Measurements from ENCODE around the gene KIAA0513. TPM values are rescaled to one million over a fixed set of nuclear protein-coding genes. Genes with fewer than 3 reads are reported as not detected.

KIAA0513 gene
- total and polyA plus RNA-seq, 2 donors (not counting 3 experiments of a cell fraction or from before 2014, with no cell fraction given) = 1.8 to 4.3 TPM

DNA sequence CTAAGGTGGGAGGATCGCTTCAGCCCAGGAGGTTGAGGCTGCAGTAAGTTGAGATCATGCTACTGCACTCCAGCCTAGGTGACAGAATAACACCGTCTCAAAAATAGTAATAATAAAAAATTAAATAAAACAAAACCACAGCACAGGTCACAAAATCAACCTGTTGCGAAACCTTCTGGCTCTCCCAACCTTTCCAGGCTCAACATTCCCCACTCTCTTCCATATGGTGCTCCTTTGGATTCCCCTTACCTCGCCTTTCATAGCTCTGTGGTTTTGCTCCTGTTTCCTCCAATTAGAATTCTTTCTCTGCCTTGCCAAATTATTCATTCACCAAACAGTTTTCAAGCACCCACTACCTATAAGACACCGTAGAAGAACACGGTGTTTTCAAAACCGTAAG, 21.0 kb upstream of the KIAA0513 start:
- Histone ChIP-seq H3K9ac (replicated peaks; ENCODE audit: extremely low read depth, insufficient read depth, low read length) (no peak overlapping the region), H3K36me3 (ENCODE audit: control insufficient read depth in 2 of 2, extremely low read depth in 1 of 2, insufficient read depth in 2 of 2, low read length in 2 of 2) (no peaks in the 10 kb centered on the region), H3K27ac (ENCODE audit: insufficient read depth, low read depth, low read length) (no peak overlapping the region), H4K20me1 (replicated peaks; ENCODE audit: control insufficient read depth, extremely low read depth, insufficient read depth, low read length) (no peaks in the 10 kb centered on the region), H3K9me3 (replicated peaks; ENCODE audit: control insufficient read depth, insufficient read depth, low read length) (no peaks in the 10 kb centered on the region), H3K4me2 (ENCODE audit: insufficient read depth, low read length) (no peak overlapping the region), H3K4me1 (ENCODE audit: control insufficient read depth, extremely low read depth, insufficient read depth, low read length) (peaks cover 10% of the 10 kb centered on the region), H3K9me1 (replicated peaks; ENCODE audit: control insufficient read depth, extremely low read depth, insufficient read depth, low read length) (no peaks in the 10 kb centered on the region), H2AFZ (ENCODE audit: low read depth, low read length) (no peak overlapping the region), H3K27me3 (ENCODE audit: control insufficient read depth in 2 of 2, insufficient read depth in 2 of 2, low read length in 2 of 2) (no peaks in the 10 kb centered on the region), H3K79me2 (ENCODE audit: control insufficient read depth, insufficient read depth, low read length) (peaks cover 77% of the 10 kb centered on the region), H3K4me3 (replicated peaks in 1 of 3; ENCODE audit: insufficient read depth in 1 of 3, low read depth in 1 of 3, low read length in 3 of 3) (no peak overlapping the region)
- BruUV-seq (replicated peaks) = no TSS peak
- intact Hi-C loops (cut with micrococcal nuclease) = no loop called here
- TF ChIP-seq JUN (IDR thresholded peaks at IDR 0.05; ENCODE audit: borderline replicate concordance, insufficient read depth, insufficient read length, low read depth) (no peak), POLR2A (IDR thresholded peaks at IDR 0.05; ENCODE audit: low read depth, low read length) (no peak), POLR2AphosphoS5 (IDR thresholded peaks at IDR 0.05; ENCODE audit: insufficient read depth, low read depth, low read length) (no peak), FOS (IDR thresholded peaks at IDR 0.05; ENCODE audit: borderline replicate concordance, insufficient read depth, low read length) (no peak), MYC (IDR thresholded peaks at IDR 0.05; ENCODE audit: low read depth, low read length) (no peak), GATA2 (IDR thresholded peaks at IDR 0.05; ENCODE audit: insufficient read depth, insufficient read length, low read depth, low read length) (no peak), EZH2 (IDR thresholded peaks at IDR 0.05; ENCODE audit: borderline replicate concordance, low read depth, low read length, severe bottlenecking) (no peak)
- TF ChIP-seq, protein P1, sequence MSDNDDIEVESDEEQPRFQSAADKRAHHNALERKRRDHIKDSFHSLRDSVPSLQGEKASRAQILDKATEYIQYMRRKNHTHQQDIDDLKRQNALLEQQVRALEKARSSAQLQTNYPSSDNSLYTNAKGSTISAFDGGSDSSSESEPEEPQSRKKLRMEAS (IDR thresholded peaks at IDR 0.05; ENCODE audit: insufficient read depth, insufficient read length) = no peak
- TF ChIP-seq, protein P2, sequence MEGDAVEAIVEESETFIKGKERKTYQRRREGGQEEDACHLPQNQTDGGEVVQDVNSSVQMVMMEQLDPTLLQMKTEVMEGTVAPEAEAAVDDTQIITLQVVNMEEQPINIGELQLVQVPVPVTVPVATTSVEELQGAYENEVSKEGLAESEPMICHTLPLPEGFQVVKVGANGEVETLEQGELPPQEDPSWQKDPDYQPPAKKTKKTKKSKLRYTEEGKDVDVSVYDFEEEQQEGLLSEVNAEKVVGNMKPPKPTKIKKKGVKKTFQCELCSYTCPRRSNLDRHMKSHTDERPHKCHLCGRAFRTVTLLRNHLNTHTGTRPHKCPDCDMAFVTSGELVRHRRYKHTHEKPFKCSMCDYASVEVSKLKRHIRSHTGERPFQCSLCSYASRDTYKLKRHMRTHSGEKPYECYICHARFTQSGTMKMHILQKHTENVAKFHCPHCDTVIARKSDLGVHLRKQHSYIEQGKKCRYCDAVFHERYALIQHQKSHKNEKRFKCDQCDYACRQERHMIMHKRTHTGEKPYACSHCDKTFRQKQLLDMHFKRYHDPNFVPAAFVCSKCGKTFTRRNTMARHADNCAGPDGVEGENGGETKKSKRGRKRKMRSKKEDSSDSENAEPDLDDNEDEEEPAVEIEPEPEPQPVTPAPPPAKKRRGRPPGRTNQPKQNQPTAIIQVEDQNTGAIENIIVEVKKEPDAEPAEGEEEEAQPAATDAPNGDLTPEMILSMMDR (IDR thresholded peaks at IDR 0.05; ENCODE audit: extremely low read depth in 1 of 2, insufficient read depth in 1 of 2, low read depth in 1 of 2, low read length in 2 of 2) = no peak
- POLR2A ChIA-PET = no interaction called here
- DNase-seq (ENCODE audit: low read depth, low spot score) (no peak), FAIRE-seq (no peak)
- CTCF ChIA-PET = no interaction called here
- dilution Hi-C loops (cut with MboI; ENCODE audit: extremely low pct_ligation_motif_present, low sequenced_read_pairs) = no loop called here

Data from endothelial cell of umbilical vein (primary cell).